Choroid plexus epithelial cell (primary cell): ENCODE results near the gene HOXB4.

Experiments
- DNase-seq: peaks from one replicate; pipeline ENCODE4 v3.0.0-alpha.2; 2010; ENCODE audit warnings: low read depth
- H3K4me3 ChIP-seq: 2 replicates; pipeline ENCODE4 v1.5.1; 2011; ENCODE audit warnings: low read depth, mild to moderate bottlenecking, control low read depth, low read length, moderate library complexity
- CTCF ChIP-seq: conservative IDR thresholded peaks from 2 replicates; pipeline ENCODE4 v1.5.1; 2011; ENCODE audit warnings: low read depth, mild to moderate bottlenecking, control low read depth, inconsistent platforms, low read length, moderate library complexity

Gene HOXB4

GRCh38 chr17:48563385-48563838, 14.7 kb downstream of the HOXB4 start:
- TF ChIP-seq CTCF = no peak
- no peak overlapping the region for H3K4me3 ChIP-seq
- no peak for DNase-seq

GRCh38 chr17:48562934-48563333, 15.2 kb downstream of the HOXB4 start:
- no peak for DNase-seq
- no peak for TF ChIP-seq CTCF
- H3K4me3 ChIP-seq = no peak overlapping the region

DNA sequence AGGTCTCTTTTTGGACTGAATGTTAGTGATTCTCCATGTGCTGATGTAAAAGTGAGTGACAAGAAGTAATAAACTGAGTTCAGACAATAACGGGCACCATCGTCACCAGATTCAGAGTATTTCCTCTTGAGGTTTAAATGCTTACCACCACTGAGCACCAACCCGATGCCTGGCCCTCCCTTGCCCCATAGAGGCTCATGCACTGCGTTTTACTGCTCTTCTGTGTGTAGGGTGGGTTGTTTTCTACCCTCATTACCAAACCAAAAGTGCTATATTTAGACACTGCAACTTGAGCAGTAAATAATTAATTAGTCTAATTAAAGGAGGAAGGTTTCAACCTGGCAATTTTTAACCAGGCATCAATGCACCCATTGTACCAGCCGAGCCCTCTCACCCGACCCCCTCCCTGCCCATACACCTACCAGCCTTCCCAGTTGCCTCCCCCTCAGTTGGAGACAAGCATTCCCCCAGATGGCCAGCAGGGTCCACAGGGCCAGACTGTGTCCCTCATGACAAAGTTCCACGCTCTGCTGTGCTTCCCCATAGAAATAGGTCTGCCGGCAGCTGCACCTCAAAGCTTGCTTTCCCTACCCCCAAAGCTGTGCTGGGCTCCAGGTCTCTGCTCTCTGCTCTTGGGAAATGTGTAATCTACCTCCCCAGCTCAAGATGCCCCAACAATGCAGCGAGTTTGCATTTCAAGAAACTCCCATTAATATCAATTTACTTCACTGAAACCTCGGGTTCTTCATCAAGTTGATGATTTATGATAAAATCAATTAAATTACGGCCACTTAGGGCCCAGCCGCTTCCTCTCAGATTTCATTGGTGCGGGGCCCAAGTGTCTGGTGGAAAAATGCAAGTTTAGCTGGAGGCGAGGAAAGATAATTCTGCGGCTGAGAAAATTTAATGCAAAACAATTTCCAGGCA, 16.0 kb downstream of the HOXB4 start:
- DNase-seq = no peak
- no peak overlapping the region for H3K4me3 ChIP-seq
- TF ChIP-seq CTCF = no peak

GRCh38 chr17:48559840-48560817, 18.0 kb downstream of the HOXB4 start:
- DNase-seq = no peak
- no peak overlapping the region for H3K4me3 ChIP-seq
- no peak for TF ChIP-seq CTCF

DNA sequence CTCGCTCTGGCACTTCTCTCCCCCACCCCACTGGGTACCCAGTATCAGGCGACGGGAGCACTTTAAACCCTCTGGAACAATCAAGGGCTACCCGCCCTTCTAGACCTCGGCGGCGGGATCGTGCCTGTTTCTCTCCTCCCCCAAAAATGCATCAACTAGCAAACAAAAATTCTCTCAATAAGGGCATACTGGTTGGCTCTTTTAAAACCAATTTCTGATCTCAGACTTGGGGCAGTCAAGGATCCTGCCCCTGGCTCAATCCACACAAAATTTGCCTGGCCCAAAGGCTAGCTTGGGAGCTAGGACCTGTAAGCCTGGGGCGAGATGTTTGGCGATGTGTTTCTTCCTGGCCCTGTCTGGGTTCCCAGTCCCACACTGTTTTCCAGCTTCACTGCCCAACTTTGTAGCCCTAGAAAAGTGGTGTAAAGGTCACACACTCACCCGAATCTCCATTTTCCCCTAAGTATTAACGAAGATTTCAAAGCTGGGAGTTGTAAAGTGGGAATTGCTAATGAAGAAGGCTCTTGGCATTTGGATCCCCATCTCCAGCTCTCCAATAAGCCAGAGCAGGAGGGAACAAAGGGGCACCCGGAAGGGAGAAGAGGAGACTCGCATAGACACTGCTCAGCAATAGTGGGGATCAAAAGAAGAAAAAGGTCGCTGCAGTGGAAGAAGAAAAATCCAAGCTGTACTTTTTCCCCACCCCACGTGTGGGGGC, 18.9 kb downstream of the HOXB4 start:
- no peak overlapping the region for H3K4me3 ChIP-seq
- TF ChIP-seq CTCF = no peak
- DNase-seq = no peak

GRCh38 chr17:48558831-48559121, 19.4 kb downstream of the HOXB4 start:
- TF ChIP-seq CTCF = no peak
- no peak for DNase-seq
- no peak overlapping the region for H3K4me3 ChIP-seq
